SH-SY5Y (cell line): ENCODE measurements around the gene TAF12.

Source experiments
- GATA2 ChIP-seq: IDR thresholded peaks from 2 replicates; pipeline ENCODE4 v1.6.1; 2011; ENCODE audit warnings: mild to moderate bottlenecking, low read depth, low read length
- GATA3 ChIP-seq: IDR thresholded peaks from 2 replicates; pipeline ENCODE4 v1.6.1; 2011; ENCODE audit warnings: low read depth, mild to moderate bottlenecking, low read length, moderate library complexity

GRCh38 chr1:28604962-28605361 lies 37.9 kb downstream of the TAF12 start:
- TF ChIP-seq GATA3 (no peak), GATA2 (no peak)
